Transverse colon (tissue), 4 donors: ENCODE data around the gene LIPE. TPM values are rescaled to one million over a fixed set of nuclear protein-coding genes. Genes with fewer than 3 reads are reported as not detected.
A peak's percentile ranks its signal among the peaks of the same experiment; 100 is the strongest.

Source experiments
- DNase-seq: peaks from one replicate; pipeline ENCODE4 v3.0.0-alpha.2; 2019
- H3K27ac ChIP-seq, 4 donors: fragments of 200-600 bp; sonication (generic); 2 replicates each; pipeline ENCODE4 v1.5.1; 2016 to 2018; ENCODE audit warnings: inconsistent platforms in 4 of 4
- H3K27me3 ChIP-seq: fragments of 200-600 bp; sonication (generic); 2 replicates; pipeline ENCODE4 v1.5.1; 2017; ENCODE audit warnings: inconsistent platforms
- H3K36me3 ChIP-seq, 4 donors: fragments of 200-600 bp; sonication (generic); 2 replicates each; pipeline ENCODE4 v1.5.1; 2017 to 2019; ENCODE audit warnings: inconsistent platforms in 4 of 4
- H3K4me1 ChIP-seq, 4 donors: fragments of 200-600 bp; sonication (generic); 2 replicates each; pipeline ENCODE4 v1.5.1; 2017 to 2020; ENCODE audit warnings: inconsistent platforms in 4 of 4
- H3K4me3 ChIP-seq, 4 donors: fragments of 200-600 bp; sonication (generic); 1 replicate in 1 of 4; 2 replicates in 3 of 4; pipeline versions ENCODE4 v1.5.1 to v1.6.1; 2017 to 2019; ENCODE audit warnings: inconsistent platforms in 4 of 4
- H3K9me3 ChIP-seq, 2 donors: fragments of 200-600 bp; sonication (generic); 2 replicates each; pipeline ENCODE4 v1.5.1; 2017 to 2019; ENCODE audit warnings: inconsistent platforms in 2 of 2
- EP300 ChIP-seq: sonication (generic); formaldehyde crosslinking; IDR thresholded peaks from one replicate; pipeline ENCODE4 v1.6.1; 2017; ENCODE audit warnings: antibody characterized with exemption, low read depth
- POLR2A ChIP-seq: fragments of 450-650 bp; IDR thresholded peaks from one replicate; pipeline ENCODE4 v1.6.1; 2016; ENCODE audit warnings: antibody characterized with exemption, mild to moderate bottlenecking, moderate library complexity
- POLR2AphosphoS5 ChIP-seq, 3 donors: sonication (generic); formaldehyde crosslinking; IDR thresholded peaks; one replicate each; pipeline ENCODE4 v1.6.1; 2016; ENCODE audit warnings: antibody characterized with exemption in 3 of 3
- WGBS, 2 donors: methylation state at CpG; one replicate each; pipeline ENCODE4 v1.1.5; 2018; ENCODE audit warnings: low coverage in 1 of 2; 5-methylcytosine and 5-hydroxymethylcytosine counted together
- in situ Hi-C, 4 donors: fragments of 200-750 bp; cut with MboI; loops; one replicate each; pipeline versions ENCODE4 v1.15.0 to v1.15.1; 2017; ENCODE audit warnings: low sequenced_read_pairs in 3 of 4, low pct_ligation_motif_present in 1 of 4, low pct_unique_long_range_greater_than_20kb in 1 of 4
- intact Hi-C: fragments of 100-400 bp; cut with DNase I; formaldehyde crosslinking; loops from one replicate; pipeline ENCODE4 v1.15.1; 2023; ENCODE audit warnings: low total_unique reads
- total RNA-seq, 4 donors: library from RNA; depleted of rRNA; stranded (reverse); fragments of >200 nt; gene quantifications; one replicate each; pipeline ENCODE4 v1.1.0, GENCODE V29; 2016
- TF ChIP-seq, protein P1 (sequence below), 5 experiments: fragments of 200-600 bp in 3 of 5; fragments of 450-650 bp in 2 of 5; sonication (generic) in 3 of 5; IDR thresholded peaks; 1 replicate in 2 of 5; 2 replicates in 3 of 5; pipeline ENCODE4 v1.5.1; 2016 to 2017; ENCODE audit warnings: antibody characterized with exemption in 5 of 5, inconsistent platforms in 3 of 5, mild to moderate bottlenecking in 2 of 5, moderate library complexity in 1 of 5

Gene LIPE
- total RNA-seq, 4 donors from 2014 or later, result 7.1 to 60.2 (median 25.9) TPM

DNA sequence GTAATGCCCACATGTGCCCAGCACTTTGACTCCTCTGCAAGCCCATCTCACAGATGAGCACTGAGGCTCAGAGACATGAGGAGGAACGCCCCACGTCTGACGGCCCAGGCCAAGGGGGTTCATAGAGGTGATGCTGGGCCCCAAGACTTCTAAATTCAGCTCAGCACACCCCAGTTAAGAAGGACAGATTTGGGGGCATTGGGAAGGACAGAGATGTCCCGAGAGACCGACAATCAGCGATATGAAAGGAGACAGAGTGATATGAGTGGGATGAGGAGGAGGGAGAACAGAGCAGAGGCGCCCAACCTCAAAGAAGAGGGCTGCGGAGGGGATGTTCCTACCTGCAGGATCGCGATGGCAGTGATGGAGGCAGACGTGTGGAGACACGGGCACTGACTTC, 37.3 kb downstream of the LIPE start, which contains the start of gene CNFN:
Gene CNFN, minus strand, starts transcription at position 399 of the 400 bp plus-strand sequence. CDS start 1,260 bp downstream, outside the sequence.
- intact Hi-C loops, result no loop called here
- in situ Hi-C loops, result no loop called here
- Histone ChIP-seq H3K9me3 (no peaks in the 10 kb centered on the region), H3K27me3 (peaks cover 48% of the 10 kb centered on the region), H3K27ac (no peak within 1 kb of the TSS), H3K4me3 (no peak within 1 kb of the TSS), H3K4me1 (peaks cover 7 to 12% (median 10%) of the 10 kb centered on the region in 4 donors), H3K36me3 (no peaks in the 10 kb centered on the region)
- 60 to 70% methylated on average over 4 to 12 of the region's 12 CpGs for WGBS, 2 donors
- DNase-seq, result no peak
- TF ChIP-seq, protein P1, sequence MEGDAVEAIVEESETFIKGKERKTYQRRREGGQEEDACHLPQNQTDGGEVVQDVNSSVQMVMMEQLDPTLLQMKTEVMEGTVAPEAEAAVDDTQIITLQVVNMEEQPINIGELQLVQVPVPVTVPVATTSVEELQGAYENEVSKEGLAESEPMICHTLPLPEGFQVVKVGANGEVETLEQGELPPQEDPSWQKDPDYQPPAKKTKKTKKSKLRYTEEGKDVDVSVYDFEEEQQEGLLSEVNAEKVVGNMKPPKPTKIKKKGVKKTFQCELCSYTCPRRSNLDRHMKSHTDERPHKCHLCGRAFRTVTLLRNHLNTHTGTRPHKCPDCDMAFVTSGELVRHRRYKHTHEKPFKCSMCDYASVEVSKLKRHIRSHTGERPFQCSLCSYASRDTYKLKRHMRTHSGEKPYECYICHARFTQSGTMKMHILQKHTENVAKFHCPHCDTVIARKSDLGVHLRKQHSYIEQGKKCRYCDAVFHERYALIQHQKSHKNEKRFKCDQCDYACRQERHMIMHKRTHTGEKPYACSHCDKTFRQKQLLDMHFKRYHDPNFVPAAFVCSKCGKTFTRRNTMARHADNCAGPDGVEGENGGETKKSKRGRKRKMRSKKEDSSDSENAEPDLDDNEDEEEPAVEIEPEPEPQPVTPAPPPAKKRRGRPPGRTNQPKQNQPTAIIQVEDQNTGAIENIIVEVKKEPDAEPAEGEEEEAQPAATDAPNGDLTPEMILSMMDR (IDR thresholded peaks at IDR 0.05), result no peak

DNA sequence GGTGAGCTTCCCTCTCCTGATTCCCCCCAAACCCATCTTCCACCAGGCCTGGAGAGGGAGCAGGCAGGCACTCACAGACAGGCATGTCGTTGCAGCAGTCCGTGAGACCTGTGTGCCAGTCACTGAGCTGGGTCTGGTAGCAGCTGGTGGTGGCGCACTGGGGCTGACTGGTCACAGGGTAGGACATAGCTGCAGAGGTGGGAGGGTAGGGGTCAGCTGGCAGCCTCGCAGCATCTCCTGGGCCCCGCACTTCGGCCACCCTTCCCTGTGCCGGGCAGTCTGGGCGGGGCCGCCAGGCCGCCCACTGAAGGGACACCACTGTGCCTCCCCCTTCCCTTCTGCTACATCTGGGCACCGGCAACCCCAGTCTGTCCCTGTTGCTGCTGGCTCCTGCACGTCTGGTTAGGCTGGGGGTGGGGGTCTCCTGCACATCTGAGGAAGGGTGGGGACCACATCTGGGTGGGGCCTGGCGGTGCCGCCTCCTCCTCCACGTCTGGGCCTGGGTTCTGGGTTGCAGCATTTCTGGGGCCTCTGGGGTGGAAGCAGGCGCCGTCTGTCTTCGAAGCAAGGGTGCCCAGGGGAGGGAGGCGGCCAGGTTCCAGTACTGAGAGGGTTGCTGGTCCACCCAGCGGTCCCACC, 38.2 kb downstream of the LIPE start:
- intact Hi-C loops, result no loop called here
- WGBS, 2 donors, result 79% methylated on average over 12 of the region's 20 CpGs; no CpG with 5 or more reads in 1 of the 2 donors
- H3K27me3 ChIP-seq, result peaks cover 49% of the 10 kb centered on the region

DNA sequence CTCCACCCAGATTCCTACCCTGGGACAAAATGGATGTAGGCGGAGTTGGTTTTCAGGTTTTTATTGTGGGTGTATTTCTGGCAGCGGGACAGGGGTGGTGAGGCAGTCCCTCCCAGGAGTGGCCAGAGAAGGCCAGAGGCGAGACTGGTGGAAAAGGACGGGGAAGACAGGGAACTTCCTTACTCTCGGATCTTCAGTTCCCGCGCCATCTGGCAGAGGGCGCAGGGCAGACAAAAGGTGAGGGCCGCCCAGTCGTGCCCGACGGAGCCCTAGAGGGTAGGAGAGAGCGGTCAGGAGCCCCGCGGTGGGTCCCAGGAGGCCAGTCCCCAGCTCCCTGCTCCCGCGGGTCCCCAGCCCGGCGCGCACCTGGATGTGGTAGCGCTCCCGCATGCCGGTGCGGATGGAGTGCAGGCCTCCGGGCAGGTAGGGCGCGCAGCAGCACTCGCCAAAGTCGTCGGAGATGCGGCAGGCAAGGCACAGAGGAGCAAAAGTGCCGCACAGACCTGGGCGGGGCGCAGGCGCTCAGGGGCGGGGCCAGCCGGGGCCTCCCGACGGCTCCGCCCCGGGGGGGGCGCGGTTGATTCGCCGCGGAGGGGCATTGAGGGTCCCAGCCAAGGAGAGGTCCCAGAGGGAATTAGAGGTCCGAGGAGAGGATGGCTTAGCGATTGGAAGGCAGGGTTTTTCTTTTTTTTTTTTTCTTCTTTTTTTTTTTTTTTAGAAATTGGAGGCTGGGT, 40.0 kb downstream of the LIPE start:
- 1% methylated on average over 43 of the region's 48 CpGs; no CpG with 5 or more reads in 1 of the 2 donors for WGBS, 2 donors
- no peaks in the 10 kb centered on the region for H3K36me3 ChIP-seq
- peak overlapping the region; percentile 6 to 50 (median 28) for H3K4me3 ChIP-seq
- H3K27me3 ChIP-seq, result peaks cover 56% of the 10 kb centered on the region
- DNase-seq, result peak; percentile 86
- peak overlapping the region; percentile 68 to 77 (median 74) for H3K27ac ChIP-seq
- TF ChIP-seq POLR2AphosphoS5 (IDR thresholded peaks at IDR 0.05) (peak in 2 of 3 donors; percentile 18 to 54), EP300 (no peak), POLR2A (peak; percentile 46)
- TF ChIP-seq, protein P1 (IDR thresholded peaks at IDR 0.05), result peak; percentile 47 to 80 (median 54)
- intact Hi-C loops, result no loop called here
- in situ Hi-C loops, result no loop called here
- peaks cover 7 to 12% (median 10%) of the 10 kb centered on the region in 4 donors for H3K4me1 ChIP-seq
- H3K9me3 ChIP-seq, result no peaks in the 10 kb centered on the region

More for the DNA sequence above, 38.2 kb downstream of the LIPE start:
- TF ChIP-seq POLR2AphosphoS5 (IDR thresholded peaks at IDR 0.05) (no peak), POLR2A (no peak)
- TF ChIP-seq, protein P1 (IDR thresholded peaks at IDR 0.05), result no peak
- in situ Hi-C loops, result no loop called here
- no peak for DNase-seq
- no peaks in the 10 kb centered on the region for H3K9me3 ChIP-seq
- H3K36me3 ChIP-seq, result no peaks in the 10 kb centered on the region
- peaks cover 7 to 12% (median 10%) of the 10 kb centered on the region in 4 donors for H3K4me1 ChIP-seq
- no peak overlapping the region for H3K4me3 ChIP-seq
- no peak overlapping the region for H3K27ac ChIP-seq

DNA sequence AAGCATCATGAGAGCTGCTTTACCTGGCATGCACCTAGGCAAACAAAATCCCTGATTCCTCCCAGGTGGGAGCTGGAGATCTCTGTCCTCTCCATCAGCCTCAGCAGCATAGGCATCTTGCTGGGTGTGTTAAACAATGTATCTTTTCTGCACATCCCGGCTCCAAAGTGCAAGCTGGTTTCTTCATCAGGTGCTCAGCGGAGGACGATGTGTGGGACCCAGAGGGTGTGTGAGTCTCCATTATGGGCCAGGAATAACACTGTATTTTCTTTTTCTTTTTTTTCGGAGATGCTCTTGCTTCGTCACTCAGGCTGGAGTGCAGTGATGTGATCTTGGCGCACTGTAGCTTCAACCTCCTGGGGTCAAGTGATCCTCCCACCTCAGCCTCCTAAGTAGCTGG, 47.0 kb downstream of the LIPE start:
- H3K4me1 ChIP-seq, result no peaks in the 10 kb centered on the region
- H3K36me3 ChIP-seq, result no peaks in the 10 kb centered on the region
- no peaks in the 10 kb centered on the region for H3K9me3 ChIP-seq
- no peak overlapping the region for H3K27ac ChIP-seq
- in situ Hi-C loops (no loop called here), intact Hi-C loops (no loop called here)
- H3K27me3 ChIP-seq, result peaks cover 29% of the 10 kb centered on the region
- TF ChIP-seq, protein P1 (IDR thresholded peaks at IDR 0.05), result no peak
- TF ChIP-seq POLR2A, result no peak
- no peak for DNase-seq
- H3K4me3 ChIP-seq, result no peak overlapping the region
- WGBS, 2 donors, result 71 to 93% methylated on average over 3 to 6 of the region's 6 CpGs
